HepG2 (cell line): ENCODE data around the gene CROT. TPM values are rescaled to one million over a fixed set of nuclear protein-coding genes. Genes with fewer than 3 reads are reported as not detected.

Experiments used
- ATAC-seq: fragments of 200-7000 bp; cut with Tn5 transposase; 3 replicates; pipeline ENCODE4 v1.9.1; 2020; ENCODE audit warnings: mild to moderate bottlenecking, moderate library complexity
- BruUV-seq: library from RNA; stranded (reverse); fragments of 400-500 nt; replicated peaks from 2 replicates; lab custom pipeline; 2021; lab: Mats Ljungman, UMichigan
- CTCF ChIA-PET: fragments of 300-600 bp; formaldehyde crosslinking; extraction: SDS; loops from one replicate; lab custom pipeline; 2021; ENCODE audit warnings: low total read pairs, inconsistent platforms, low intra/inter-chr PET ratio; lab: Yijun Ruan, JAX
- POLR2A ChIA-PET: fragments of 350-600 bp; sonication (Branson Sonifier 250); formaldehyde crosslinking; loops from one replicate; lab custom pipeline; 2020; ENCODE audit warnings: antibody characterized with exemption, inconsistent platforms; lab: Yijun Ruan, JAX
- DNase-seq: peaks from one replicate; pipeline ENCODE4 v3.0.0-alpha.2; 2015; ENCODE audit warnings: low spot score
- FAIRE-seq: peaks from 3 replicates; lab custom pipeline; 2011; peaks lifted over from hg19 to GRCh38; lab: Jason Lieb, UNC
- H2AFZ ChIP-seq: one replicate; pipeline ENCODE4 v1.6.1; 2011; ENCODE audit warnings: low read length, inconsistent platforms
- H3K27ac ChIP-seq: fragments of 300-600 bp; 3 replicates; pipeline ENCODE4 v1.8.0; 2011; ENCODE audit warnings: mixed run types, mild to moderate bottlenecking, mixed read lengths, low read length, inconsistent platforms; ENCODE audit not compliant: insufficient read depth; ENCODE audit errors: extremely low read length
- H3K27me3 ChIP-seq, 2 experiments: fragments of 200-600 bp in 1 of 2; 2 replicates in 1 of 2; 3 replicates in 1 of 2; pipeline versions ENCODE4 v1.6.0 to v1.8.0; 2011; ENCODE audit warnings: low read length in 2 of 2, mild to moderate bottlenecking in 2 of 2, moderate library complexity in 2 of 2, inconsistent platforms in 1 of 2; ENCODE audit not compliant: insufficient read depth in 2 of 2, control insufficient read depth in 1 of 2
- H3K36me3 ChIP-seq, 2 experiments: fragments of 200-600 bp in 1 of 2; replicated peaks in 1 of 2; 2 replicates in 1 of 2; 3 replicates in 1 of 2; pipeline versions ENCODE4 v1.5.1 to v1.8.0; 2011; ENCODE audit warnings: low read length in 2 of 2, inconsistent platforms in 1 of 2; ENCODE audit not compliant: insufficient read depth in 2 of 2, control insufficient read depth in 1 of 2
- H3K4me1 ChIP-seq: 2 replicates; pipeline ENCODE4 v1.5.1; 2012; ENCODE audit warnings: low read length, inconsistent platforms; ENCODE audit not compliant: insufficient read depth
- H3K4me2 ChIP-seq: 2 replicates; pipeline ENCODE4 v1.6.0; 2011; ENCODE audit warnings: low read depth, low read length, inconsistent platforms
- H3K4me3 ChIP-seq, 3 experiments: fragments of 200-600 bp in 1 of 3; sonication (generic), shearing (Covaris generic) in 1 of 3; replicated peaks in 1 of 3; 2 replicates each; pipeline ENCODE4 v1.5.1; 2011 to 2016; ENCODE audit warnings: low read length in 3 of 3, inconsistent platforms in 2 of 3, low read depth in 2 of 3, mild to moderate bottlenecking in 2 of 3, control low read depth in 1 of 3, mixed read lengths in 1 of 3; ENCODE audit not compliant: insufficient read depth in 1 of 3
- H3K79me2 ChIP-seq: one replicate; pipeline ENCODE4 v1.6.1; 2011; ENCODE audit warnings: low read length, inconsistent platforms; ENCODE audit not compliant: insufficient read depth
- H3K9ac ChIP-seq: 2 replicates; pipeline ENCODE4 v1.6.0; 2011; ENCODE audit warnings: mild to moderate bottlenecking, low read depth, low read length, inconsistent platforms; ENCODE audit not compliant: insufficient read depth
- H3K9me3 ChIP-seq: 2 replicates; pipeline ENCODE4 v1.5.1; 2012; ENCODE audit warnings: mild to moderate bottlenecking, low read length
- H4K20me1 ChIP-seq: 2 replicates; pipeline ENCODE4 v1.6.0; 2011; ENCODE audit warnings: inconsistent platforms, mild to moderate bottlenecking, low read length, moderate library complexity; ENCODE audit not compliant: insufficient read depth
- AGO2 ChIP-seq: fragments of 200-400 bp; formaldehyde crosslinking; optimal IDR thresholded peaks from 2 replicates; pipeline ENCODE3; 2017; ENCODE audit warnings: mild to moderate bottlenecking, low read depth, low read length, moderate library complexity
- ARHGAP35 ChIP-seq: sonication (generic); formaldehyde crosslinking; IDR thresholded peaks from 2 replicates; pipeline ENCODE4 v1.9.0; 2022; ENCODE audit warnings: mild to moderate bottlenecking, inconsistent platforms, moderate library complexity, missing genetic modification reagents, borderline replicate concordance
- FOXA1 ChIP-seq, 2 experiments: fragments of 450-650 bp in 1 of 2; sonication (generic) in 1 of 2; formaldehyde crosslinking in 1 of 2; IDR thresholded peaks; 2 replicates each; pipeline versions ENCODE4 v1.4.0 to v1.6.1; 2016 to 2020; ENCODE audit warnings: missing genetic modification reagents in 1 of 2
- MEIS2 ChIP-seq: sonication (generic); formaldehyde crosslinking; IDR thresholded peaks from 2 replicates; pipeline ENCODE4 v1.9.0; 2021; ENCODE audit warnings: mild to moderate bottlenecking, missing genetic modification reagents
- ZFP36 ChIP-seq: fragments of 150-350 bp; IDR thresholded peaks from 2 replicates; pipeline ENCODE4 v1.6.1; 2018; ENCODE audit warnings: borderline replicate concordance, low read length, low read depth; ENCODE audit not compliant: partially characterized antibody
- ZNF101 ChIP-seq: sonication (generic); formaldehyde crosslinking; IDR thresholded peaks from 2 replicates; pipeline ENCODE4 v1.4.0; 2020; ENCODE audit warnings: mild to moderate bottlenecking, low read depth, missing genetic modification reagents, borderline replicate concordance
- ZNF180 ChIP-seq: sonication (generic); formaldehyde crosslinking; IDR thresholded peaks from 2 replicates; pipeline ENCODE4 v1.4.0; 2020; ENCODE audit warnings: low read depth, missing genetic modification reagents, borderline replicate concordance
- ZNF451 ChIP-seq: sonication (generic); formaldehyde crosslinking; IDR thresholded peaks from 2 replicates; pipeline ENCODE4 v1.5.0; 2020; ENCODE audit warnings: mild to moderate bottlenecking, missing genetic modification reagents
- ZNF83 ChIP-seq: sonication (generic); formaldehyde crosslinking; IDR thresholded peaks from 2 replicates; pipeline ENCODE4 v1.4.0; 2020; ENCODE audit warnings: missing genetic modification reagents, mild to moderate bottlenecking, borderline replicate concordance
- ZNF891 ChIP-seq: sonication (generic); formaldehyde crosslinking; IDR thresholded peaks from 2 replicates; pipeline ENCODE4 v1.5.0; 2020; ENCODE audit warnings: mild to moderate bottlenecking, missing genetic modification reagents
- WGBS: methylation state at CpG from one replicate; pipeline ENCODE4 v1.1.6; 2017; ENCODE audit warnings: low lambda C conversion rate; 5-methylcytosine and 5-hydroxymethylcytosine counted together
- in situ Hi-C: cut with HindIII; loops from 2 replicates; pipeline ENCODE4 v1.10.0; 2017; ENCODE audit warnings: low pct_unique_long_range_greater_than_20kb; ENCODE audit not compliant: extremely low pct_ligation_motif_present
- intact Hi-C: fragments of 100-400 bp; cut with micrococcal nuclease; formaldehyde crosslinking; loops from one replicate; pipeline ENCODE4 v1.10.0; 2022; ENCODE audit not compliant: unreplicated experiment
- polyA plus RNA-seq, 8 experiments: library from polyadenylated mRNA; depleted of rRNA in 3 of 8; stranded (reverse) in 7 of 8; unstranded in 1 of 8; fragments of >200 nt; fragmentation: Illumina TruSeq in 4 of 8; extraction: Trizol in 4 of 8; gene quantifications; 2 replicates each; pipeline versions ENCODE4 v1.2.1 to v1.2.3, GENCODE V29; 2011 to 2016; ENCODE audit warnings: low read depth in 4 of 8, missing spikeins in 1 of 8, mixed read lengths in 1 of 8; ENCODE audit not compliant: insufficient read depth in 1 of 8
- total RNA-seq, 5 experiments: library from RNA; depleted of rRNA; stranded (reverse); fragments of >200 nt; fragmentation: Illumina TruSeq; extraction: Trizol; gene quantifications; 2 replicates each; pipeline ENCODE4 v1.2.3, GENCODE V29; 2016; ENCODE audit warnings: low read depth in 1 of 5
- TF ChIP-seq, protein P1 (sequence below): sonication (generic); formaldehyde crosslinking; IDR thresholded peaks from 2 replicates; pipeline ENCODE4 v1.4.0; 2020; ENCODE audit warnings: mild to moderate bottlenecking, missing genetic modification reagents
- TF ChIP-seq, protein P2 (sequence below): sonication (generic); formaldehyde crosslinking; IDR thresholded peaks from 2 replicates; pipeline ENCODE4 v1.8.0; 2022; ENCODE audit warnings: mild to moderate bottlenecking, missing genetic modification reagents, moderate library complexity
- TF ChIP-seq, protein P3 (sequence below): IDR thresholded peaks from 2 replicates; pipeline ENCODE4 v1.6.1; 2016; ENCODE audit warnings: mild to moderate bottlenecking
- TF ChIP-seq, protein P4 (sequence below): sonication (generic); formaldehyde crosslinking; IDR thresholded peaks from 2 replicates; pipeline ENCODE4 v1.4.0; 2020; ENCODE audit warnings: missing genetic modification reagents, borderline replicate concordance

The CROT gene
- total and polyA plus RNA-seq, 2 of the 13 experiments (the other 11 are each of a cell fraction or from before 2014, with no cell fraction given): 5.0 to 13.7 TPM

DNA sequence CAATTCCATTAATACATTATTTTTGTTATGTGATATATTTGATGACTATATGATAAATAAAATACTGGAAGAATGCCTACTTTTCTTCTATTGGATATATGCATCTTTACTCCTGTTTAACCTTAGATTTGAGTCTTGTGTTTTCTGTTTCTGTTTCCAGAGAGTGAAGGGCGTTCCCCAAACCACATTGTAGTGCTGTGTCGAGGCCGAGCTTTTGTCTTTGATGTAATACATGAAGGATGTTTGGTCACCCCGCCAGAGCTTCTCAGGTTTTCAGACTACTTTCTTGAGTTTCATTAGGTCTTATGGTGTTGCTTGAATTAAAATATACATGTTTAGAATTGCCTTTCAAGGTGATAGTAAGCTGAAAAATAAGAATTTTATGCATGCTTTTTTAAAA, 23.8 kb downstream of the CROT start:
- no peaks in the 10 kb centered on the region for H3K27me3 ChIP-seq
- no peaks in the 10 kb centered on the region for H3K9me3 ChIP-seq
- H3K79me2 ChIP-seq: no peaks in the 10 kb centered on the region
- H3K4me2 ChIP-seq: no peak overlapping the region
- TF ChIP-seq, protein P1, sequence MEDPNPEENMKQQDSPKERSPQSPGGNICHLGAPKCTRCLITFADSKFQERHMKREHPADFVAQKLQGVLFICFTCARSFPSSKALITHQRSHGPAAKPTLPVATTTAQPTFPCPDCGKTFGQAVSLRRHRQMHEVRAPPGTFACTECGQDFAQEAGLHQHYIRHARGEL (CRISPR knock-in tag): no peak
- TF ChIP-seq, protein P2, sequence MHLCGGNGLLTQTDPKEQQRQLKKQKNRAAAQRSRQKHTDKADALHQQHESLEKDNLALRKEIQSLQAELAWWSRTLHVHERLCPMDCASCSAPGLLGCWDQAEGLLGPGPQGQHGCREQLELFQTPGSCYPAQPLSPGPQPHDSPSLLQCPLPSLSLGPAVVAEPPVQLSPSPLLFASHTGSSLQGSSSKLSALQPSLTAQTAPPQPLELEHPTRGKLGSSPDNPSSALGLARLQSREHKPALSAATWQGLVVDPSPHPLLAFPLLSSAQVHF: no peak
- TF ChIP-seq ZNF101 (CRISPR knock-in tag): no peak
- TF ChIP-seq, protein P3, sequence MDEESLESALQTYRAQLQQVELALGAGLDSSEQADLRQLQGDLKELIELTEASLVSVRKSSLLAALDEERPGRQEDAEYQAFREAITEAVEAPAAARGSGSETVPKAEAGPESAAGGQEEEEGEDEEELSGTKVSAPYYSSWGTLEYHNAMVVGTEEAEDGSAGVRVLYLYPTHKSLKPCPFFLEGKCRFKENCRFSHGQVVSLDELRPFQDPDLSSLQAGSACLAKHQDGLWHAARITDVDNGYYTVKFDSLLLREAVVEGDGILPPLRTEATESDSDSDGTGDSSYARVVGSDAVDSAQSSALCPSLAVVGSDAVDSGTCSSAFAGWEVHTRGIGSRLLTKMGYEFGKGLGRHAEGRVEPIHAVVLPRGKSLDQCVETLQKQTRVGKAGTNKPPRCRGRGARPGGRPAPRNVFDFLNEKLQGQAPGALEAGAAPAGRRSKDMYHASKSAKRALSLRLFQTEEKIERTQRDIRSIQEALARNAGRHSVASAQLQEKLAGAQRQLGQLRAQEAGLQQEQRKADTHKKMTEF (CRISPR knock-in tag): no peak
- no peak for TF ChIP-seq ZNF891 (CRISPR knock-in tag)
- no peak for TF ChIP-seq MEIS2
- no peak for TF ChIP-seq ZNF180 (CRISPR knock-in tag)
- no peak for TF ChIP-seq ARHGAP35 (CRISPR knock-in tag)
- TF ChIP-seq FOXA1 (IDR thresholded peaks at IDR 0.05): no peak
- TF ChIP-seq FOXA1 (CRISPR knock-in tag; IDR thresholded peaks at IDR 0.05): no peak
- TF ChIP-seq AGO2: no peak
- TF ChIP-seq ZFP36: no peak
- TF ChIP-seq ZNF451 (CRISPR knock-in tag): no peak
- TF ChIP-seq, protein P4, sequence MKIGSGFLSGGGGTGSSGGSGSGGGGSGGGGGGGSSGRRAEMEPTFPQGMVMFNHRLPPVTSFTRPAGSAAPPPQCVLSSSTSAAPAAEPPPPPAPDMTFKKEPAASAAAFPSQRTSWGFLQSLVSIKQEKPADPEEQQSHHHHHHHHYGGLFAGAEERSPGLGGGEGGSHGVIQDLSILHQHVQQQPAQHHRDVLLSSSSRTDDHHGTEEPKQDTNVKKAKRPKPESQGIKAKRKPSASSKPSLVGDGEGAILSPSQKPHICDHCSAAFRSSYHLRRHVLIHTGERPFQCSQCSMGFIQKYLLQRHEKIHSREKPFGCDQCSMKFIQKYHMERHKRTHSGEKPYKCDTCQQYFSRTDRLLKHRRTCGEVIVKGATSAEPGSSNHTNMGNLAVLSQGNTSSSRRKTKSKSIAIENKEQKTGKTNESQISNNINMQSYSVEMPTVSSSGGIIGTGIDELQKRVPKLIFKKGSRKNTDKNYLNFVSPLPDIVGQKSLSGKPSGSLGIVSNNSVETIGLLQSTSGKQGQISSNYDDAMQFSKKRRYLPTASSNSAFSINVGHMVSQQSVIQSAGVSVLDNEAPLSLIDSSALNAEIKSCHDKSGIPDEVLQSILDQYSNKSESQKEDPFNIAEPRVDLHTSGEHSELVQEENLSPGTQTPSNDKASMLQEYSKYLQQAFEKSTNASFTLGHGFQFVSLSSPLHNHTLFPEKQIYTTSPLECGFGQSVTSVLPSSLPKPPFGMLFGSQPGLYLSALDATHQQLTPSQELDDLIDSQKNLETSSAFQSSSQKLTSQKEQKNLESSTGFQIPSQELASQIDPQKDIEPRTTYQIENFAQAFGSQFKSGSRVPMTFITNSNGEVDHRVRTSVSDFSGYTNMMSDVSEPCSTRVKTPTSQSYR (CRISPR knock-in tag): no peak
- no peak for TF ChIP-seq ZNF83 (CRISPR knock-in tag)
- 97% methylated on average over 4 of the region's 4 CpGs for WGBS
- H3K4me3 ChIP-seq: no peak overlapping the region
- H3K27ac ChIP-seq: no peak overlapping the region
- H3K36me3 ChIP-seq: peaks cover 2 to 3% of the 10 kb centered on the region in 2 experiments; a peak in 3 of 5 replicates
- FAIRE-seq: no peak
- in situ Hi-C loops: no loop called here
- no peak for ATAC-seq
- no peak for DNase-seq
- ChIA-PET POLR2A (no interaction called here), CTCF (no interaction called here)
- H3K9ac ChIP-seq: no peak overlapping the region
- no peaks in the 10 kb centered on the region for H4K20me1 ChIP-seq
- BruUV-seq: no TSS peak
- no peak overlapping the region for H2AFZ ChIP-seq
- peaks cover 13% of the 10 kb centered on the region for H3K4me1 ChIP-seq
- intact Hi-C loops: no loop called here
